A549 treated with CpdA at 1 μM for 4 hours (cell line): Measurements from ENCODE around the gene TRIM69. TPM values are rescaled to one million over a fixed set of nuclear protein-coding genes. Genes with fewer than 3 reads are reported as not detected.

Experiments used
- total RNA-seq: library from RNA; stranded (reverse); fragments of 200-300 nt; extraction: Qiagen RNA extraction; gene quantifications from 5 replicates; pipeline ENCODE4 v1.2.3, GENCODE V29; 2022; ENCODE audit warnings: low read depth

TRIM69 gene, protein sequence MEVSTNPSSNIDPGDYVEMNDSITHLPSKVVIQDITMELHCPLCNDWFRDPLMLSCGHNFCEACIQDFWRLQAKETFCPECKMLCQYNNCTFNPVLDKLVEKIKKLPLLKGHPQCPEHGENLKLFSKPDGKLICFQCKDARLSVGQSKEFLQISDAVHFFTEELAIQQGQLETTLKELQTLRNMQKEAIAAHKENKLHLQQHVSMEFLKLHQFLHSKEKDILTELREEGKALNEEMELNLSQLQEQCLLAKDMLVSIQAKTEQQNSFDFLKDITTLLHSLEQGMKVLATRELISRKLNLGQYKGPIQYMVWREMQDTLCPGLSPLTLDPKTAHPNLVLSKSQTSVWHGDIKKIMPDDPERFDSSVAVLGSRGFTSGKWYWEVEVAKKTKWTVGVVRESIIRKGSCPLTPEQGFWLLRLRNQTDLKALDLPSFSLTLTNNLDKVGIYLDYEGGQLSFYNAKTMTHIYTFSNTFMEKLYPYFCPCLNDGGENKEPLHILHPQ
- total RNA-seq: 3.3 to 7.1 TPM (median 5.2 TPM) in 5 replicates

DNA sequence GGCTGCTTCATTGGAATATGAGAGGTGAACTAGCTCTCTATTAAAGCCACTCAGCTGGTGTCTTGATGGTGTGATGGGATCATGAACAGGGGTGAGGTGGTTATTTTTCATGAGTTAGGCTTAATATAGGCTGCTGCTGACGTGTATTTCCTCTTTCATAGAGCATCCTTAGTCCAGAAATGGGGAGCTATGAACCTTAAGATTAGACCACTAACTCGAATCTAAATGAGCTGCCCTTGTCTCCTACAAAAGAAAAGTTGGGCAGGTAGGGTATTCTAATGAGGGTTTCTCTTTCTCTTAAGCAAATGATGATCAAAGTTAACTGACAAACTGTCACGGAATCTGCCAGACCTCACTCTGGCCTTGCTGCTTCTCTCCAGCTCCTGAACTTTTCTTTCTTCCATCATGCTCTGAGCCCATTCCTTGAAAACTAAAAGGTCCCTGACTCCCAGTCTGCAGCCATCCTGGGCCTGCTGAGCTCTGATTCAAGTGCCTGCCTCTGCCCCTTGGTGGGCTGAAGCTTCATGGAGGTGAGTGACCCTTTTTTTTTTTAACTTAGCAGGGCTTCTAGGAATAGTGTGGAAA lies at the start of gene TRIM69:
TRIM69 (plus strand) TSS at position 348 of the 585 bp plus-strand sequence; CDS start at position 525, 177 bp downstream.

DNA sequence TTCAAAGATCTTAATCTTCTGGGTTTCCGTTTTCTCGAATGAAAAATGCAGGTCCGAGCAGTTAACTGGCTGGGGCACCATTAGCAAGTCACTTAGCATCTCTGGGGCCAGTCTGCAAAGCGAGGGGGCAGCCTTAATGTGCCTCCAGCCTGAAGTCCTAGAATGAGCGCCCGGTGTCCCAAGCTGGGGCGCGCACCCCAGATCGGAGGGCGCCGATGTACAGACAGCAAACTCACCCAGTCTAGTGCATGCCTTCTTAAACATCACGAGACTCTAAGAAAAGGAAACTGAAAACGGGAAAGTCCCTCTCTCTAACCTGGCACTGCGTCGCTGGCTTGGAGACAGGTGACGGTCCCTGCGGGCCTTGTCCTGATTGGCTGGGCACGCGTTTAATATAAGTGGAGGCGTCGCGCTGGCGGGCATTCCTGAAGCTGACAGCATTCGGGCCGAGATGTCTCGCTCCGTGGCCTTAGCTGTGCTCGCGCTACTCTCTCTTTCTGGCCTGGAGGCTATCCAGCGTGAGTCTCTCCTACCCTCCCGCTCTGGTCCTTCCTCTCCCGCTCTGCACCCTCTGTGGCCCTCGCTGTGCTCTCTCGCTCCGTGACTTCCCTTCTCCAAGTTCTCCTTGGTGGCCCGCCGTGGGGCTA lies 25.1 kb upstream of the TRIM69 start, which contains the start of the genes B2M and PATL2:
B2M (plus strand) TSS at position 422 of the 647 bp plus-strand sequence; CDS start at position 452, 30 bp downstream.
PATL2 (minus strand) TSS at position 228 of the 647 bp plus-strand sequence. CDS start 34,833 bp downstream, outside the sequence.

Other genes with a start within 250 kb of the TRIM69 start
- gene EIF3J, start 199.4 kb upstream of the TRIM69 start, total RNA-seq: 85.6 to 115 TPM (median 93.1 TPM) in 5 replicates
- gene SPG11, start 72.9 kb upstream of the TRIM69 start, total RNA-seq: 7.8 to 9.1 TPM (median 8.7 TPM) in 5 replicates
- 0.08 to 0.34 TPM (median 0.13 TPM) in 3 of 5 replicates, not detected in the others for gene PATL2, start 25.2 kb upstream of the TRIM69 start, total RNA-seq
- gene B2M, start 25.0 kb upstream of the TRIM69 start, total RNA-seq: 421 to 497 TPM (median 446 TPM) in 5 replicates
- not detected in 5 replicates for gene TERB2, start 220.2 kb downstream of the TRIM69 start, total RNA-seq